ENCODE results near the gene LPO.

Gene LPO

GRCh38 chr17:58264407-58265103 lies 26.2 kb downstream of the LPO start:
- H3K27me3 Mint-ChIP-seq = peaks cover 39% of the 10 kb centered on the region
- no peak overlapping the region for H3K4me3 Mint-ChIP-seq
- no peak overlapping the region for H3K27ac Mint-ChIP-seq
- H3K4me1 Mint-ChIP-seq (ENCODE audit: low read depth) = no peaks in the 10 kb centered on the region
- no peaks in the 10 kb centered on the region for H3K36me3 Mint-ChIP-seq
- no peaks in the 10 kb centered on the region for H3K9me3 Mint-ChIP-seq (ENCODE audit: low read depth)

GRCh38 chr17:58265271-58265670 lies 26.9 kb downstream of the LPO start:
- no peak overlapping the region for H3K27ac Mint-ChIP-seq
- no peaks in the 10 kb centered on the region for H3K4me1 Mint-ChIP-seq (ENCODE audit: low read depth)
- H3K27me3 Mint-ChIP-seq = peaks cover 36% of the 10 kb centered on the region
- H3K4me3 Mint-ChIP-seq = no peak overlapping the region
- no peaks in the 10 kb centered on the region for H3K36me3 Mint-ChIP-seq
- no peaks in the 10 kb centered on the region for H3K9me3 Mint-ChIP-seq (ENCODE audit: low read depth)

GRCh38 chr17:58265902-58266875 lies 27.8 kb downstream of the LPO start:
- H3K4me1 Mint-ChIP-seq (ENCODE audit: low read depth) = no peaks in the 10 kb centered on the region
- peaks cover 28% of the 10 kb centered on the region for H3K27me3 Mint-ChIP-seq
- H3K4me3 Mint-ChIP-seq = no peak overlapping the region
- no peak overlapping the region for H3K27ac Mint-ChIP-seq
- no peaks in the 10 kb centered on the region for H3K36me3 Mint-ChIP-seq
- no peaks in the 10 kb centered on the region for H3K9me3 Mint-ChIP-seq (ENCODE audit: low read depth)

- Mint-ChIP-seq H3K9me3 (ENCODE audit: low read depth) (no peaks in the 10 kb centered on the region), H3K4me3 (no peak overlapping the region), H3K27ac (no peak overlapping the region), H3K27me3 (peaks cover 19% of the 10 kb centered on the region), H3K4me1 (ENCODE audit: low read depth) (no peaks in the 10 kb centered on the region), H3K36me3 (no peaks in the 10 kb centered on the region)
Observed at GRCh38 chr17:58267347-58268324, 29.3 kb downstream of the LPO start.

DNA sequence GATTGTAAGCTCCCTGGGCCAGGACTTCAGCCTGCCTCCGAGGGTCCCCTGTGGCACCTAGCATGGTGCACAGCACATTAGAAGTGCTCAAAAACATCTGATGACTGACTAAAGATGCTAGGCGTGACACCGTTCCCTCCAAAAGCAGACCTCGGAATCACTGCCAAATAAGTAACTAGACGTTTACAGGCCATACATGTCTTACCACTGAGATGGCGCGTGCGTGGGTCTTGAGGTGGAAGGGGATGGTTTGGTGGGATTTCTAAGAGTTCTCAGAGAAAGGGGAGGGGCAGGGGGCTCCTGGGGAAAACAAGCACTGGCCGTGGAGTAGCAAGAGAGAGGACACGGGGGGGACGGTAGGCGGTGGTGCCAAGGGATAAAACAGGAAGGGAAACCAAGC lies 29.9 kb downstream of the LPO start:
- Mint-ChIP-seq H3K4me1 (ENCODE audit: low read depth) (no peaks in the 10 kb centered on the region), H3K36me3 (no peaks in the 10 kb centered on the region), H3K27me3 (peaks cover 19% of the 10 kb centered on the region), H3K27ac (no peak overlapping the region), H3K9me3 (ENCODE audit: low read depth) (no peaks in the 10 kb centered on the region), H3K4me3 (no peak overlapping the region)

DNA sequence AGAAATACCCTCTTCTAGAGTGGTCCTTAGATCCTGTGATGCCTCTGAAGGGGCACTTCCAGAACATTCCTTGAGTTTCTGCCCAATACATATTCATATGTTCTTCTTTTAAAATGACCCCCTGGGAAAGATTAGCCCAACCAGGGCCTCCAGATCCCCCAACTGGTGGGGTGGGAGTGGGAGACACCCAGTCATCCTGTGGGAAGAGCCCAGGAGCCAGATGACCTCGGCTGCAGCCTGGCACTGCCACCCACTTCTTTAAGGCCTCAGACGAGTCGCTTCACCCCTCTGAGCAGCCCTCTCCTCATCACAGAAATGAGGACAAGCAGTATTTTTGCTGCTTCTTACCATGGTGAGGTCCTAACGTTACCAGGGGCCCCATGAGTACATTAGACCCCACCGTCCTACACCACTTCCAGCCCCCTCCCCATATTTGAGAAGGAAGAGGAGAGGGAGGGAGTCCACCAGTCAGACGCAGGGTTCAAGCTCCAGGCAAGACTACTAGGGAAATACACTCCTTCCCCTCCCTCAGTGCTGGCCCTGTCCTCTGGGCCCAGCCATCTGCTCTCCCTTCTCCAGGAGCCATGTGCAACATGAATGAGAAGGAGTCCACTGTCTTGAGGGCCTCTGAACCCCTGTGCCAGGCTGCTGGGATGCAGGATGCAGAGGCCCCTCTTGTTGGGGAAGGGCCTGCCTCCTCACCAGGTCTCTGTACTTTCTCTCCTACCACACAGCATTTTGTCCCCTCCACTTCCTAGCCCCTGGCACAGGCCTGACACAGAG lies 30.6 kb downstream of the LPO start:
- Mint-ChIP-seq H3K27me3 (peaks cover 17% of the 10 kb centered on the region), H3K36me3 (no peaks in the 10 kb centered on the region), H3K27ac (no peak overlapping the region), H3K9me3 (ENCODE audit: low read depth) (no peaks in the 10 kb centered on the region), H3K4me3 (no peak overlapping the region), H3K4me1 (ENCODE audit: low read depth) (no peaks in the 10 kb centered on the region)

GRCh38 chr17:58269557-58270291 lies 31.3 kb downstream of the LPO start:
- H3K27me3 Mint-ChIP-seq = peaks cover 12% of the 10 kb centered on the region
- H3K27ac Mint-ChIP-seq = no peak overlapping the region
- H3K36me3 Mint-ChIP-seq = no peaks in the 10 kb centered on the region

GRCh38 chr17:58270476-58271215 lies 32.3 kb downstream of the LPO start:
- no peak overlapping the region for H3K27ac Mint-ChIP-seq
- no peaks in the 10 kb centered on the region for H3K9me3 Mint-ChIP-seq (ENCODE audit: low read depth)
- peaks cover 12% of the 10 kb centered on the region for H3K27me3 Mint-ChIP-seq
- H3K4me1 Mint-ChIP-seq (ENCODE audit: low read depth) = no peaks in the 10 kb centered on the region
- H3K4me3 Mint-ChIP-seq = no peak overlapping the region
- no peaks in the 10 kb centered on the region for H3K36me3 Mint-ChIP-seq

More at GRCh38 chr17:58269557-58270291, 31.3 kb downstream of the LPO start:
- H3K4me1 Mint-ChIP-seq (ENCODE audit: low read depth) = no peaks in the 10 kb centered on the region
- H3K4me3 Mint-ChIP-seq = no peak overlapping the region
- H3K9me3 Mint-ChIP-seq (ENCODE audit: low read depth) = no peaks in the 10 kb centered on the region

- Mint-ChIP-seq H3K4me1 (ENCODE audit: low read depth) (no peaks in the 10 kb centered on the region), H3K27me3 (peaks cover 8% of the 10 kb centered on the region), H3K36me3 (no peaks in the 10 kb centered on the region), H3K9me3 (ENCODE audit: low read depth) (no peaks in the 10 kb centered on the region), H3K4me3 (no peak overlapping the region), H3K27ac (no peak overlapping the region)
Observed at GRCh38 chr17:58271216-58271931, 33.0 kb downstream of the LPO start.

- Mint-ChIP-seq H3K27me3 (peaks cover 3% of the 10 kb centered on the region), H3K4me3 (no peak overlapping the region), H3K27ac (no peak overlapping the region), H3K36me3 (no peaks in the 10 kb centered on the region), H3K4me1 (ENCODE audit: low read depth) (no peaks in the 10 kb centered on the region), H3K9me3 (ENCODE audit: low read depth) (no peaks in the 10 kb centered on the region)
Observed at GRCh38 chr17:58272367-58273280, 34.2 kb downstream of the LPO start.

- peaks cover 3% of the 10 kb centered on the region for H3K27me3 Mint-ChIP-seq
- H3K4me3 Mint-ChIP-seq = no peak overlapping the region
- H3K36me3 Mint-ChIP-seq = no peaks in the 10 kb centered on the region
- H3K4me1 Mint-ChIP-seq (ENCODE audit: low read depth) = no peaks in the 10 kb centered on the region
- H3K27ac Mint-ChIP-seq = no peak overlapping the region
- H3K9me3 Mint-ChIP-seq (ENCODE audit: low read depth) = no peaks in the 10 kb centered on the region
Observed at GRCh38 chr17:58273453-58274104, 35.2 kb downstream of the LPO start.

All from activated naive CD8-positive, alpha-beta T cell (primary cell).